Thymus (tissue), 11 donors: ENCODE results near the gene MTCH1. TPM values are rescaled to one million over a fixed set of nuclear protein-coding genes. Genes with fewer than 3 reads are reported as not detected.

Experiments
- DNase-seq, 9 donors: peaks; one replicate each; pipeline ENCODE4 v3.0.0-alpha.2; 2013; ENCODE audit warnings: low spot score in 9 of 9, low read depth in 6 of 9, missing footprints in 1 of 9
- H3K27ac ChIP-seq, 2 donors: one replicate each; pipeline ENCODE4 v1.5.1; 2013; ENCODE audit warnings: control low read depth in 1 of 2, low read depth in 1 of 2, low read length in 1 of 2, mild to moderate bottlenecking in 1 of 2, moderate library complexity in 1 of 2
- H3K27me3 ChIP-seq, 2 donors: one replicate each; pipeline ENCODE4 v1.5.1; 2013; ENCODE audit warnings: low read length in 1 of 2; ENCODE audit not compliant: control insufficient read depth in 2 of 2, insufficient read depth in 1 of 2
- H3K36me3 ChIP-seq, 2 donors: one replicate each; pipeline ENCODE4 v1.5.1; 2013; ENCODE audit warnings: low read length in 1 of 2, mild to moderate bottlenecking in 1 of 2, moderate library complexity in 1 of 2; ENCODE audit not compliant: control insufficient read depth in 2 of 2, insufficient read depth in 2 of 2
- H3K4me1 ChIP-seq, 2 donors: one replicate each; pipeline ENCODE4 v1.5.1; 2013; ENCODE audit warnings: low read length in 2 of 2; ENCODE audit not compliant: control insufficient read depth in 2 of 2, insufficient read depth in 2 of 2
- H3K4me3 ChIP-seq, 2 donors: one replicate each; pipeline ENCODE4 v1.5.1; 2013; ENCODE audit warnings: low read length in 2 of 2, control low read depth in 1 of 2, mild to moderate bottlenecking in 1 of 2
- H3K9me3 ChIP-seq, 2 donors: one replicate each; pipeline ENCODE4 v1.5.1; 2013; ENCODE audit warnings: low read length in 1 of 2, mild to moderate bottlenecking in 1 of 2; ENCODE audit not compliant: control insufficient read depth in 2 of 2, insufficient read depth in 1 of 2
- WGBS: extraction: QIAGEN DNeasy Blood & Tissue Kit; methylation state at CpG from one replicate; pipeline ENCODE4 v1.1.7; 2013; 5-methylcytosine and 5-hydroxymethylcytosine counted together
- polyA plus RNA-seq: library from polyadenylated mRNA; stranded (reverse); fragments of 200-250 nt; gene quantifications from one replicate; pipeline ENCODE4 v1.2.3, GENCODE V29; 2013
- total RNA-seq: library from RNA; stranded (reverse); fragments of 120-200 nt; gene quantifications from one replicate; pipeline ENCODE4 v1.2.4, GENCODE V29; 2013
- donor health status: healthy.

MTCH1 gene
- total and polyA plus RNA-seq, 2 donors, result 110 to 152 TPM

DNA sequence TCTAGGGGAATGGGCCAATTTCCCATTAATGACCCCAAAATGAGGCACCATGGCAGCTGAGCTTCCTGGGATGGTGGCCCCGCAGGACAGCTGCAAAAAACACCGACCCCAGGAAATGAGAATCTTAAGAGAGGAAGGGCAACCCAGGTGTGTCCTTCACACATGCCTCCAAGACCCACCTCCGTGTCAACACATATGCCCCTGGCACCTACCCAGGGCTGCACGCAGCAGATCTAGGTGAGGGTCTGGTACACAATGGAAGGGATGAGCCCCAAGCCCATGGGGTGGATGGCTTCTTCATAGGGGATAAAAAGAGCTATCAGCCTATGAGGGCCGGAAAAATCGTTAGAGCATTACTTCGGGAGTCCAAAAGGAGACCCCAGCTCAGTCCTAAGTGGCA, 9.5 kb downstream of the MTCH1 start:
- 99% methylated on average over 7 of the region's 7 CpGs for WGBS
- no peaks in the 10 kb centered on the region for H3K27me3 ChIP-seq
- H3K9me3 ChIP-seq, result no peaks in the 10 kb centered on the region
- H3K4me1 ChIP-seq, result peaks cover 3 to 26% of the 10 kb centered on the region in 2 donors
- DNase-seq, result no peak
- H3K36me3 ChIP-seq, result peaks cover 79 to 96% of the 10 kb centered on the region in 2 donors
- no peak overlapping the region for H3K27ac ChIP-seq
- H3K4me3 ChIP-seq, result no peak overlapping the region

DNA sequence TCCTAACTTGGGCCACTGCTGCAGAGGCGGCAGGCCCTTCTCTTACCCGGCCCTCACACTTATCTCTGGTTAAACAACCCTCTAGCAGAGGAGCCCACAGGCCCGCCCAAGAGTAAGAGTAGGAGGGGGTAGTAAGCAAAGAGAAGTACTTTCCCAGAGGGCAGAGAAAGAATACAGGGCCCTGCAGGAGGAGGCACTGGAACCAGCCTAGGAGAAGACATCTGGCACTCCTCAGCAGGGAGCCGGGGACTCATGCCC, 10.1 kb downstream of the MTCH1 start:
- no peak overlapping the region for H3K27ac ChIP-seq
- 97% methylated on average over 4 of the region's 4 CpGs for WGBS
- no peaks in the 10 kb centered on the region for H3K9me3 ChIP-seq
- no peaks in the 10 kb centered on the region for H3K27me3 ChIP-seq
- H3K4me1 ChIP-seq, result peaks cover 3 to 20% of the 10 kb centered on the region in 2 donors
- no peak for DNase-seq
- H3K36me3 ChIP-seq, result peaks cover 80 to 96% of the 10 kb centered on the region in 2 donors
- no peak overlapping the region for H3K4me3 ChIP-seq

DNA sequence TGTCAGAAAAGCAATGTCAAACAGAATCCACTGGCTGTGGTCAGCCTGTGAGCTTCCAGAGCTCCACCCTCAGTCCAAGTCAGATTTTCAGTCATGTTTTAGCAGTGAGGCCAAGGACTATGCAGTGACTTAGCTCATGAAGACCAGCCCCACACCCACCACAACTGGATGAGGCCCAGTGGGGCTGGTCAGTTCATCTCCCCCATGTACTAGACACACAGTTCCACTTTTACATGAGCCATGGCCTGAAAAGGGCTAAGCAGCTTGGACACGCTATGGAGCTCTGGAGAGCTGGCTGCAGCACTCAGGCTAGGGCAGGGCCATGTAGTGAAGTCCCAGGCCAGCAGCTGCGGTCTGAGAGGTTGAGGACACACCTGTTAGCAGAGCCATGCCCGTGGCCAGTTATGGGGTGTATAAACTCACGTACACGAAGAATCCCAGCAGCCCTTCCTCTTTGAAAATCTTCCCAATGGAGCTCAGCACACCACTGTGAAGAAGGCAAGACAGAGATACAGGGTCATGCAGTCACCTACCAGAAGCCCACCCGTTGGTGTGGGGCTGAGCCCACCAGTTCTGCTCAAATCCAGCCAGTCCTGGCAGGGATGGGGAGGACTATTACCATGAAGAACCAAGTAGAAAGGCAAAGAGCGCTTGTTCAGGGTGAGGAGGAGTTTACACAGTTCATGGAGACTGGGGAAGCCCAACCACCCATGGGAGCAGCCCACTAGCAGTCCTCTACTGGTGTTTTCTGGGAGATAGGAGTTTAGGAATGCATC, 10.6 kb downstream of the MTCH1 start:
- no peaks in the 10 kb centered on the region for H3K27me3 ChIP-seq
- peaks cover 3 to 16% of the 10 kb centered on the region in 2 donors for H3K4me1 ChIP-seq
- H3K36me3 ChIP-seq, result peaks cover 82 to 97% of the 10 kb centered on the region in 2 donors
- H3K27ac ChIP-seq, result no peak overlapping the region
- no peak for DNase-seq
- H3K4me3 ChIP-seq, result no peak overlapping the region
- no peaks in the 10 kb centered on the region for H3K9me3 ChIP-seq
- WGBS, result 98% methylated on average over 7 of the region's 7 CpGs

- H3K9me3 ChIP-seq, result no peaks in the 10 kb centered on the region
- H3K27me3 ChIP-seq, result no peaks in the 10 kb centered on the region
- H3K36me3 ChIP-seq, result peaks cover 99 to 100% of the 10 kb centered on the region in 2 donors
- no peak overlapping the region for H3K27ac ChIP-seq
- peaks cover 0 to 4% of the 10 kb centered on the region in 2 donors for H3K4me1 ChIP-seq
- DNase-seq, result no peak
- 85% methylated on average over 4 of the region's 4 CpGs for WGBS
- no peak overlapping the region for H3K4me3 ChIP-seq
These were observed 12.3 kb downstream of the MTCH1 start for GRCh38 chr6:36973647-36974046.

GRCh38 chr6:36973190-36973589, 12.8 kb downstream of the MTCH1 start:
- no peaks in the 10 kb centered on the region for H3K9me3 ChIP-seq
- no peak for DNase-seq
- peaks cover 0 to 4% of the 10 kb centered on the region in 2 donors for H3K4me1 ChIP-seq
- H3K4me3 ChIP-seq, result no peak overlapping the region
- 96% methylated on average over 1 of the region's 1 CpG for WGBS
- H3K27ac ChIP-seq, result no peak overlapping the region
- H3K27me3 ChIP-seq, result no peaks in the 10 kb centered on the region
- peaks cover 99 to 100% of the 10 kb centered on the region in 2 donors for H3K36me3 ChIP-seq

DNA sequence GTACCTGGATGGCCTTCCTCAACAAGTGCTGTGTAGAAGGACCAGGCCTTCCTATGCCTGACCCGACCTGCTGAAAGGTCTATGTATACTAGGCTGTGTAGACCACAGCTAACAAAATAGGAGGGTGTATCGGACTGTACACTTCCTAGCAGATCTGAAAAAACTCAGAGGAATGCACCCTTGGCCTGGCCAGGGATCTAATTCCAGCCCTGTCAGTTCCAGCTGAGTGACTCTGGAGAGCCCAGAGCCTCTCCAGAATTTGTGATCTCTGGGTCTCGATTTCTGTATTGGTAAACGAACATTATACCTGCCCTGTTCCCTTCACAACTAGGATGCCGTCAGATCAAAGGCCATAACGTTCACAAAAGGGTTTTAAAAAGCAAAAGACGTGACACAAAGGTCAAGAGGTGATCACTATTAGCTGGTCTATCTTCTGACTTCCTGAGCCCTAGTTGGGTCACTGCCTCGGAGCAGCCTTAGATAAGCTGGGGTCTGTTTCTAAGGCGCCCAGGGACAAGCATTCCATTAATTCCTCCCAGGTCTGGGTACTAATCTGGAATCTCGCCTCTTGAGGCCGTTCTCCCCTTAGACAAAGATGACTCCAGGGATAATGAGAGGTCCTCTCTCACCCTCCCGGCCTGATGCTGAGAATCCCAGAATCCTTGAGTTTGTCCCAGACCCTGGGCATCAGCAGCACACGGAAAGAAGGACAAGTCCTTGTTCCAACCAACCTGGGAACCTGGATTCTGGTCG, 13.9 kb downstream of the MTCH1 start:
- 91% methylated on average over 14 of the region's 14 CpGs for WGBS
- no peak for DNase-seq

DNA sequence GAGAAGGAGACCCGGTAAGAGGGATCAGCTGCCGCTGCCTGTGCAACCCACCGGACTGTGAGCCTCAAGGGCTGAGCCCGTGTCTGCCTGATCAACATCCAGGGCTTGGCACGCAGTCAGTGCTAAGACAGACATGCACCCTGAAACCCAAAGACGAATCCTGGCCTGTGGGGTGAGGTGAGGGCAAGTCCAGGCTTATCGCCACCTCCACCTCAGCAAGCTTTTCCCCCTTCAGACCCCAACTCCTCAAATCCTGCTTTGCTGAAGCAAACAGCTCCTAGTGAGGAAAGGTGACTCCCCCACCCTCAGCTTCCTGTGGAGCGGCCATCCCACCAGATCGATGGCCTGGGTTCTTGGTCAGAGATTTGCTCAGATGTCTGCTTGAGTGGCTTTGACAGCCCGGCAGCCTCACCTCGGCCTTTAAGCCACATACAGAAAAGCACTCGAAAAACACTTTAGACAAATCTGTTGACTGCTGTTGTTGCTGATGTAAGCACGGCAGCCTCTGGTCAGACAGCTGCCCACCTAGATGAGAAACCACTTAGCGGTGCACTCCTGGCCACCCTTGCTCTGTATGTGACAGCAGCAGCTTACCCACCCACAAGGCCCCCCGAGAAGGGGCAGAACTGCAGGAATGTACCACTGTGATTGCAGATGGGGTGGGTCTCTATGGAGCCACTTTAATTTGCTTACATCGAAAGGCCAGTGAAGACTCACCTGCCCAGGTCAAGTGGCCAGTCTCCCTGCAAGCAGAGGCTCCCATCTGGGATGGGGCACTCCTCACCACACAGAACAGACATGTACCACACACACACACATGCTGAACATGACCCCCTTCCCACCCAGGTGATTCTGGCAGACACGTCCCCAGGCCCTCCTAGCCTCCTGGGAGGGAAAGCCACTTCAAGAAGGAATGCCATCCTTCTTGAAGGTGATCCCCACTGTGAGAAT, 14.8 kb downstream of the MTCH1 start:
- Histone ChIP-seq H3K9me3 (no peaks in the 10 kb centered on the region), H3K4me1 (peaks cover 0 to 12% of the 10 kb centered on the region in 2 donors), H3K27me3 (no peaks in the 10 kb centered on the region), H3K27ac (no peak overlapping the region), H3K36me3 (peaks cover 93 to 99% of the 10 kb centered on the region in 2 donors), H3K4me3 (no peak overlapping the region)
- DNase-seq, result no peak
- WGBS, result 90% methylated on average over 17 of the region's 17 CpGs

More for the DNA sequence above, 13.9 kb downstream of the MTCH1 start:
- Histone ChIP-seq H3K4me3 (no peak overlapping the region), H3K27me3 (no peaks in the 10 kb centered on the region), H3K36me3 (peaks cover 99 to 100% of the 10 kb centered on the region in 2 donors), H3K27ac (no peak overlapping the region), H3K4me1 (peaks cover 0 to 8% of the 10 kb centered on the region in 2 donors), H3K9me3 (no peaks in the 10 kb centered on the region)

DNA sequence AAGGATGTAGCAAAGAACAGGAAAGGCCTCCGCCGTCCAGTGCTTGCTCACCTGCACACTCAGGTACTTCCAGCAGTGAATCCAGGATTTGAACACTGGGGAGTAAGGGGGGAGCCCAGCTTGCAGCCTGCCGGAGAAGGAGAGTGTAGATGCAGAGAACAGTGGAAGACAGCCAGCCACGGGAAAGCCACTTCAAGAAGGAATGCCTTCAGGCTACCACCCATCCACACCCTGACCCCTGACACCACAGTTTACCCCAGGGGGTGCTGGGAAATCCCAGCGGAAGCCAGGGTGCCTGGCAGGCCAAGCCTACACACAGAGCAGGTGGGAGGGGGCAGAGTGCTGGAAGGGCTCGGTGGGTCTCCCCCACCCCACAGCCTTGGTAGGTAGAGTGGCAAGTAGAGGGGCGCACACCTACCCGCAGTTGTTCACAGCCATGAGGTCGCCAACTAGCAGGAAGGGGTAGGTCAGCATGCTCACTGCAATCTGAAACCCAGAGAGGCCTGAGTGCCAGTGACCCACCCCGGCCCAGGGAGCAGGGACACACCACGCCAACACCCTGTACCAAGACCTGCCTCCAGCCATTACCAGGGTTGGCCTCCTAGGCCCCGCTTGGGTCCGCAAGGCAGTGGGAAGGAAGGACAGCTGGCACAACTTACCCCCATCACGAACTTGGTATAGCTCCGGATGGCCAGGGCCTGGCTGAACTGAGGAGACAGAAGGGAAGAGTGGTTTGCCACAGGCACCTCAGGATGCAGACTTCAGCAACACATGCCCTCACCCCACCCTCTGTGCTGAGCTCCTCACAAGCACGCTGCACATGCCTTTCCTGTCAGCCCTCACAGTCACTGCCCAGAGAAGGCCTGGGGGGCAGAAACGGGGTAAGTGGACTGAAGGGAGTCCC, 15.8 kb downstream of the MTCH1 start:
- Histone ChIP-seq H3K9me3 (no peaks in the 10 kb centered on the region), H3K4me3 (no peak overlapping the region), H3K4me1 (peaks cover 0 to 13% of the 10 kb centered on the region in 2 donors), H3K27ac (no peak overlapping the region), H3K27me3 (no peaks in the 10 kb centered on the region), H3K36me3 (peaks cover 84 to 93% of the 10 kb centered on the region in 2 donors)
- DNase-seq, result no peak
- WGBS, result 94% methylated on average over 17 of the region's 17 CpGs
